ENCODE measurements around the gene MAP6D1.

DNA sequence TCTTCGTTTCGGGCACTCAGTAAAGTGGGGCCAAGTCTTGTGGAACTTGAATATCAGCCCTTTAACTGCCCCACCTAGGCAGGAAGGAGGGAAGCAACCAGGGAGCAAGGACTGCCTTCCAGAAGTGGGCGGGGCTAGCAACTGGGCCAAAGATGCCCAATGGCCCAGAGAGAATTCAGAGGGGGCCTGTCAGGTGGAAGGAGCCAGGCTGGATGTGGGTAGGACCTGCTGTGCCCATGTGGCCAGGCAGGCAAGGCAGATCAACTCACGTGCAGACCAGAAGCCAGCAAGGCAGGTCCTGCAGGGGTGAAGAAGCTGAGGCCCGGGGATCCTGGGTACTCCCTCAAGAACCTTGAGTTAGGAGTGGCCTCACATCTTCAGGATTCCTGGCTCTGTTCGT lies 5.5 kb downstream of the MAP6D1 start:
- TF ChIP-seq, protein P1, sequence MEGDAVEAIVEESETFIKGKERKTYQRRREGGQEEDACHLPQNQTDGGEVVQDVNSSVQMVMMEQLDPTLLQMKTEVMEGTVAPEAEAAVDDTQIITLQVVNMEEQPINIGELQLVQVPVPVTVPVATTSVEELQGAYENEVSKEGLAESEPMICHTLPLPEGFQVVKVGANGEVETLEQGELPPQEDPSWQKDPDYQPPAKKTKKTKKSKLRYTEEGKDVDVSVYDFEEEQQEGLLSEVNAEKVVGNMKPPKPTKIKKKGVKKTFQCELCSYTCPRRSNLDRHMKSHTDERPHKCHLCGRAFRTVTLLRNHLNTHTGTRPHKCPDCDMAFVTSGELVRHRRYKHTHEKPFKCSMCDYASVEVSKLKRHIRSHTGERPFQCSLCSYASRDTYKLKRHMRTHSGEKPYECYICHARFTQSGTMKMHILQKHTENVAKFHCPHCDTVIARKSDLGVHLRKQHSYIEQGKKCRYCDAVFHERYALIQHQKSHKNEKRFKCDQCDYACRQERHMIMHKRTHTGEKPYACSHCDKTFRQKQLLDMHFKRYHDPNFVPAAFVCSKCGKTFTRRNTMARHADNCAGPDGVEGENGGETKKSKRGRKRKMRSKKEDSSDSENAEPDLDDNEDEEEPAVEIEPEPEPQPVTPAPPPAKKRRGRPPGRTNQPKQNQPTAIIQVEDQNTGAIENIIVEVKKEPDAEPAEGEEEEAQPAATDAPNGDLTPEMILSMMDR (conservative IDR thresholded peaks at IDR 0.05 in 1 of 2, IDR thresholded peaks at IDR 0.05 in 1 of 2; ENCODE audit: low read depth in 1 of 2, low read length in 2 of 2), result no peak
- no peak for TF ChIP-seq EZH2 (IDR thresholded peaks at IDR 0.05; ENCODE audit: low read length, missing control alignments)

Measured in fibroblast of lung (primary cell).